Naive thymus-derived CD8-positive, alpha-beta T cell (primary cell): Measurements from ENCODE around the gene PRKAR1A. TPM values are rescaled to one million over a fixed set of nuclear protein-coding genes. Genes with fewer than 3 reads are reported as not detected.

Experiments
- ATAC-seq, 2 donors: fragments of 150-1000 bp; cut with Tn5 transposase in 1 of 2; sonication (Bioruptor Pico), chemical (Tn5 transposase) in 1 of 2; 1 replicate in 1 of 2; 2 replicates in 1 of 2; pipeline ENCODE4 v1.10.0; 2021; ENCODE audit warnings: mild to moderate bottlenecking in 2 of 2, moderate library complexity in 2 of 2
- POLR2A ChIA-PET: fragments of 350-600 bp; sonication (Branson Sonifier 250); formaldehyde crosslinking; loops from one replicate; lab custom pipeline; 2021; ENCODE audit warnings: antibody characterized with exemption; lab: Charles Lee
- DNase-seq, 10 donors: peaks; one replicate each; pipeline versions ENCODE4 v3.0.0 to v3.0.0-alpha.2; 2020 to 2022
- H3K27ac Mint-ChIP-seq, 10 donors: one replicate each; pipeline ENCODE4 v1.8.0; 2020 to 2022; ENCODE audit warnings: mild to moderate bottlenecking in 10 of 10, mixed read lengths in 10 of 10, moderate library complexity in 4 of 10, inconsistent platforms in 1 of 10
- H3K27me3 Mint-ChIP-seq, 5 donors: one replicate each; pipeline ENCODE4 v1.8.0; 2021 to 2022; ENCODE audit warnings: mixed read lengths in 5 of 5
- H3K36me3 Mint-ChIP-seq, 3 donors: one replicate each; pipeline ENCODE4 v1.8.0; 2020 to 2022; ENCODE audit warnings: mixed read lengths in 3 of 3, mild to moderate bottlenecking in 2 of 3, inconsistent platforms in 1 of 3
- H3K4me1 Mint-ChIP-seq, 4 donors: one replicate each; pipeline ENCODE4 v1.8.0; 2021 to 2022; ENCODE audit warnings: mixed read lengths in 4 of 4
- H3K4me3 Mint-ChIP-seq, 10 donors: one replicate each; pipeline ENCODE4 v1.8.0; 2020 to 2022; ENCODE audit warnings: mild to moderate bottlenecking in 10 of 10, mixed read lengths in 10 of 10, moderate library complexity in 6 of 10, inconsistent platforms in 1 of 10
- H3K9me3 Mint-ChIP-seq, 9 donors: one replicate each; pipeline ENCODE4 v1.8.0; 2020 to 2022; ENCODE audit warnings: mixed read lengths in 9 of 9, mild to moderate bottlenecking in 3 of 9, inconsistent platforms in 1 of 9, moderate library complexity in 1 of 9
- polyA plus RNA-seq, 3 donors: library from polyadenylated mRNA; unstranded; fragments of 300-500 nt; fragmentation: Illumina TruSeq; gene quantifications; one replicate each; pipeline ENCODE4 v1.2.3, GENCODE V29; 2021
- total RNA-seq, 8 experiments: library from RNA in 2 of 8; stranded (reverse) in 2 of 8; gene quantifications; one replicate each; pipeline ENCODE4 v1.2.3 and lab custom pipeline; 2021 to 2026

Gene PRKAR1A
- total and polyA plus RNA-seq, 5 experiments from 2014 or later, result 145 to 203 (median 157) TPM

- Mint-ChIP-seq H3K27ac (no peak overlapping the region), H3K9me3 (no peaks in the 10 kb centered on the region), H3K36me3 (no peaks in the 10 kb centered on the region), H3K27me3 (peaks cover 0 to 9% (median 2%) of the 10 kb centered on the region in 5 donors), H3K4me3 (no peak overlapping the region), H3K4me1 (peaks cover 4 to 40% (median 9%) of the 10 kb centered on the region in 4 donors)
- ATAC-seq (no peak), DNase-seq (no peak)
- POLR2A ChIA-PET, result no interaction called here
Measured at GRCh38 chr17:68495081-68495480, 17.1 kb upstream of the PRKAR1A start.

GRCh38 chr17:68497885-68498319, 14.3 kb upstream of the PRKAR1A start:
- Mint-ChIP-seq H3K4me3 (peak overlapping the region in 2 of 10 donors; percentile 3 to 8), H3K9me3 (no peaks in the 10 kb centered on the region), H3K27me3 (peaks cover 0 to 23% (median 8%) of the 10 kb centered on the region in 5 donors), H3K36me3 (peaks cover 0 to 5% (median 0%) of the 10 kb centered on the region in 3 donors), H3K27ac (peak overlapping the region in 1 of 10 donors; percentile 28), H3K4me1 (peaks cover 6 to 24% (median 9%) of the 10 kb centered on the region in 4 donors)
- POLR2A ChIA-PET, result interaction anchor here (0.5 kb wide), 1 partner anchor 61 kb away, joined by 3 read pairs; no protein-coding TSS in a partner anchor
- peak in 1 of 10 donors; percentile 22 for DNase-seq
- no peak for ATAC-seq

GRCh38 chr17:68498479-68499326, 13.5 kb upstream of the PRKAR1A start:
- peaks cover 0 to 23% (median 8%) of the 10 kb centered on the region in 5 donors for H3K27me3 Mint-ChIP-seq
- POLR2A ChIA-PET, result interaction anchor here (0.6 kb wide), 1 partner anchor 67 kb away, joined by 3 read pairs; no protein-coding TSS in a partner anchor
- H3K9me3 Mint-ChIP-seq, result no peaks in the 10 kb centered on the region
- DNase-seq (no peak), ATAC-seq (no peak)
- peak overlapping the region in 2 of 10 donors; percentile 1 to 31 for H3K4me3 Mint-ChIP-seq
- peak overlapping the region in 2 of 10 donors; percentile 28 to 81 for H3K27ac Mint-ChIP-seq
- peaks cover 6 to 24% (median 9%) of the 10 kb centered on the region in 4 donors for H3K4me1 Mint-ChIP-seq
- H3K36me3 Mint-ChIP-seq, result peaks cover 0 to 5% (median 0%) of the 10 kb centered on the region in 3 donors

GRCh38 chr17:68499587-68499986, 12.6 kb upstream of the PRKAR1A start:
- peaks cover 0 to 23% (median 8%) of the 10 kb centered on the region in 5 donors for H3K27me3 Mint-ChIP-seq
- peaks cover 6 to 24% (median 9%) of the 10 kb centered on the region in 4 donors for H3K4me1 Mint-ChIP-seq
- DNase-seq (no peak), ATAC-seq (no peak)
- no peak overlapping the region for H3K27ac Mint-ChIP-seq
- no peak overlapping the region for H3K4me3 Mint-ChIP-seq
- H3K9me3 Mint-ChIP-seq, result peaks cover 0 to 1% (median 0%) of the 10 kb centered on the region in 9 donors
- POLR2A ChIA-PET, result interaction anchor here (0.7 kb wide), 1 partner anchor 11 kb away, joined by 3 read pairs; no protein-coding TSS in a partner anchor
- H3K36me3 Mint-ChIP-seq, result peaks cover 0 to 5% (median 0%) of the 10 kb centered on the region in 3 donors

GRCh38 chr17:68501074-68501473, 11.2 kb upstream of the PRKAR1A start:
- DNase-seq (no peak), ATAC-seq (no peak)
- peaks cover 0 to 5% (median 0%) of the 10 kb centered on the region in 3 donors for H3K36me3 Mint-ChIP-seq
- no peak overlapping the region for H3K27ac Mint-ChIP-seq
- peaks cover 0 to 23% (median 8%) of the 10 kb centered on the region in 5 donors for H3K27me3 Mint-ChIP-seq
- peaks cover 0 to 1% (median 0%) of the 10 kb centered on the region in 9 donors for H3K9me3 Mint-ChIP-seq
- POLR2A ChIA-PET, result interaction anchor here (0.6 kb wide), 2 partner anchors 9 to 35 kb away, joined by 3 to 4 read pairs; no protein-coding TSS in a partner anchor
- no peak overlapping the region for H3K4me3 Mint-ChIP-seq
- H3K4me1 Mint-ChIP-seq, result peaks cover 6 to 24% (median 9%) of the 10 kb centered on the region in 4 donors

- Mint-ChIP-seq H3K27ac (peak overlapping the region in 1 of 10 donors; percentile 13), H3K36me3 (peaks cover 0 to 4% (median 0%) of the 10 kb centered on the region in 3 donors), H3K4me3 (no peak overlapping the region), H3K4me1 (peaks cover 5 to 26% (median 6%) of the 10 kb centered on the region in 4 donors), H3K27me3 (peaks cover 0 to 9% (median 4%) of the 10 kb centered on the region in 5 donors), H3K9me3 (peaks cover 0 to 1% (median 0%) of the 10 kb centered on the region in 9 donors)
- no peak for DNase-seq
- ATAC-seq, result no peak
- POLR2A ChIA-PET, result no interaction called here
Measured at GRCh38 chr17:68505951-68506350, 6.3 kb upstream of the PRKAR1A start.

GRCh38 chr17:68507576-68507975, 4.7 kb upstream of the PRKAR1A start:
- peaks cover 11 to 35% (median 14%) of the 10 kb centered on the region in 4 donors for H3K4me1 Mint-ChIP-seq
- DNase-seq (no peak), ATAC-seq (no peak)
- POLR2A ChIA-PET, result no interaction called here
- no peaks in the 10 kb centered on the region for H3K36me3 Mint-ChIP-seq
- peaks cover 0 to 2% (median 0%) of the 10 kb centered on the region in 5 donors for H3K27me3 Mint-ChIP-seq
- no peak overlapping the region for H3K4me3 Mint-ChIP-seq
- H3K9me3 Mint-ChIP-seq, result peaks cover 0 to 1% (median 0%) of the 10 kb centered on the region in 9 donors
- H3K27ac Mint-ChIP-seq, result no peak overlapping the region

- Mint-ChIP-seq H3K36me3 (peaks cover 0 to 4% (median 0%) of the 10 kb centered on the region in 3 donors), H3K27me3 (peaks cover 0 to 2% (median 0%) of the 10 kb centered on the region in 5 donors), H3K4me3 (peak overlapping the region in 5 of 10 donors; percentile 13 to 91 (median 52)), H3K4me1 (peaks cover 22 to 49% (median 29%) of the 10 kb centered on the region in 4 donors), H3K27ac (peak overlapping the region; percentile 30 to 100 (median 63)), H3K9me3 (peaks cover 0 to under 1% (median 0%) of the 10 kb centered on the region in 9 donors)
- POLR2A ChIA-PET, result interaction anchor here (0.6 kb wide), 1 partner anchor 8 kb away, joined by 4 read pairs; no protein-coding TSS in a partner anchor
- no peak for DNase-seq
- ATAC-seq, result no peak
Measured at GRCh38 chr17:68509141-68510057, 2.8 kb upstream of the PRKAR1A start.

GRCh38 chr17:68511254-68511670, 968 bp upstream of the PRKAR1A start:
- no peak for DNase-seq
- Mint-ChIP-seq H3K36me3 (peaks cover 3 to 14% (median 4%) of the 10 kb centered on the region in 3 donors), H3K4me1 (peaks cover 33 to 66% (median 44%) of the 10 kb centered on the region in 4 donors), H3K27ac (peak overlapping the region; percentile 66 to 100 (median 94)), H3K27me3 (peaks cover 0 to 2% (median 0%) of the 10 kb centered on the region in 5 donors), H3K4me3 (peak overlapping the region; percentile 75 to 100 (median 84)), H3K9me3 (no peaks in the 10 kb centered on the region)
- POLR2A ChIA-PET, result interaction anchor here (0.6 to 1.2 kb wide), 3 partner anchors 11 to 329 kb away, joined by 3 to 6 read pairs (median 4); no protein-coding TSS in a partner anchor
- no peak for ATAC-seq

GRCh38 chr17:68511671-68512246, 471 bp upstream of the PRKAR1A start:
- peaks cover 4 to 17% (median 4%) of the 10 kb centered on the region in 3 donors for H3K36me3 Mint-ChIP-seq
- peak in 8 of 10 donors; percentile 52 to 91 (median 82) for DNase-seq
- POLR2A ChIA-PET, result interaction anchor here (0.8 to 1.2 kb wide), 6 partner anchors 12 to 1146 kb away, joined by 3 to 5 read pairs (median 3); partner anchors contain the start of genes ABCA5, ARSG, PSMD12 and SLC16A6
- H3K4me3 Mint-ChIP-seq, result peak overlapping the region; percentile 91 to 100 (median 98)
- no peaks in the 10 kb centered on the region for H3K9me3 Mint-ChIP-seq
- H3K27me3 Mint-ChIP-seq, result peaks cover 0 to 2% (median 0%) of the 10 kb centered on the region in 5 donors
- ATAC-seq, result peak; percentile 66 to 72
- H3K27ac Mint-ChIP-seq, result peak overlapping the region; percentile 97 to 100 (median 100)
- peaks cover 35 to 66% (median 46%) of the 10 kb centered on the region in 4 donors for H3K4me1 Mint-ChIP-seq

GRCh38 chr17:68512960-68513474, 787 bp downstream of the PRKAR1A start:
- ATAC-seq (no peak), DNase-seq (peak in 2 of 10 donors; percentile 34 to 37)
- peaks cover 4 to 30% (median 7%) of the 10 kb centered on the region in 3 donors for H3K36me3 Mint-ChIP-seq
- POLR2A ChIA-PET, result interaction anchor here (0.5 to 1.2 kb wide), 3 partner anchors 25 to 279 kb away, joined by 3 to 5 read pairs (median 4); partner anchors contain the start of genes ARSG and SLC16A6
- H3K4me1 Mint-ChIP-seq, result peaks cover 38 to 63% (median 56%) of the 10 kb centered on the region in 4 donors
- H3K4me3 Mint-ChIP-seq, result peak overlapping the region; percentile 91 to 100 (median 98)
- peaks cover 0 to 2% (median 0%) of the 10 kb centered on the region in 5 donors for H3K27me3 Mint-ChIP-seq
- no peaks in the 10 kb centered on the region for H3K9me3 Mint-ChIP-seq
- H3K27ac Mint-ChIP-seq, result peak overlapping the region; percentile 98 to 100 (median 100)
